GM21576 (cell line): ENCODE measurements around the gene HMX2.

ENCODE experiments used
- ATAC-seq: cut with Tn5 transposase; IDR thresholded peaks from one replicate; pipeline ENCODE4 v1.9.1; 2021; ENCODE audit warnings: mild to moderate bottlenecking, moderate library complexity; ENCODE audit not compliant: unreplicated experiment

Gene HMX2

GRCh38 chr10:123180101-123181090 lies 32.5 kb downstream of the HMX2 start:
- no peak for ATAC-seq

DNA sequence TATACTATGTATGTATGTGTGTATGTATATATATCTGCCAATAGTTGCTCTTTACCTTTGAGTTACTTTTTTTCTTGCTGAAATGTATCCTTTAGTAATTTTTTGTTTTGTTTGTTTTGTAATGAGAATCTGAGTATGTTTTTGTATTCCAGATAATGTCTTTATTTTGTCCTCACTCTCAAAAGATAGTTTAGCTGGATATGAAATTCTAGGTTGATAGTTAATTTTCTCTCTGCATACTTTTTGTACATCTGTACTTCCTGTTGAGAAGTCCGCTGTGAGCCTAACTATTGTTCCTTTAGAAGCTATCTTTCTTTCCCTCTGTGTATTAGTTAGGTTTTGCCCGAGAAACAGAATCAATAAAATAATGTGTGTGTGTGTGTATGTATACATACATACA lies 35.8 kb downstream of the HMX2 start:
- ATAC-seq = no peak

GRCh38 chr10:123187781-123188180 lies 39.8 kb downstream of the HMX2 start:
- ATAC-seq = no peak

DNA sequence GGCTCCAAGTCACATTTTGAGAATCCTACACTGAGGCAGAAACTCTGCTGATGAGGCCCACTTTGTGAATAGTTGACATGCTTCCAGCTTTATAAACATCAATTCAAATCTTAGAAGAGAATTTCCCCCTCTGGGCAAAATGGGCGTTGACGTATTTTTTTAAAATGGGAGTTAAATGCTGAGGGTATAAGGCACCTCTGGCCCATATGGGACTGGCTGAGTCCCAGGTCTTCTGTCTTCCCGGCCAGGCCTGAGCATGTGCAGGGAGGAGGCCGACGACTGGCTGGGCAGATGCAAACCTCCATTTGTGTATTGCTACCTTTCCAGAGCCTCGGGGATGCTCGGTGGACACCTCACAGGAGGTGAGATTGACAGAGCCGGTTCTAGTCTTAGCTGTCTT lies 44.0 kb downstream of the HMX2 start:
- no peak for ATAC-seq

- ATAC-seq = no peak
Observed at GRCh38 chr10:123194056-123194455, 46.1 kb downstream of the HMX2 start.
